MM.1S (cell line): ENCODE data around the gene MAP3K20.

Source experiments
- DNase-seq: peaks from one replicate; pipeline ENCODE4 v3.0.0-alpha.2; 2015
- H2AFZ ChIP-seq: fragments of 300-600 bp; sonication (generic); 2 replicates; pipeline ENCODE4 v1.6.0; 2016; ENCODE audit warnings: antibody characterized with exemption, low read length
- H3F3A ChIP-seq: fragments of 300-600 bp; sonication (generic); 2 replicates; pipeline ENCODE4 v1.6.1; 2016; ENCODE audit warnings: mild to moderate bottlenecking, antibody characterized with exemption, low read length, moderate library complexity, mixed read lengths; ENCODE audit not compliant: insufficient read depth
- H3K27ac ChIP-seq: fragments of 300-600 bp; sonication (generic); 2 replicates; pipeline ENCODE4 v1.5.1; 2016; ENCODE audit warnings: mild to moderate bottlenecking, low read length
- H3K27me3 ChIP-seq: fragments of 300-600 bp; sonication (generic); replicated peaks from 2 replicates; pipeline ENCODE4 v1.6.0; 2016; ENCODE audit warnings: low read length; ENCODE audit not compliant: insufficient read depth
- H3K36me3 ChIP-seq: fragments of 300-600 bp; sonication (generic); replicated peaks from 2 replicates; pipeline ENCODE4 v1.6.1; 2016; ENCODE audit warnings: mild to moderate bottlenecking, low read length, mixed read lengths; ENCODE audit not compliant: insufficient read depth
- H3K4me1 ChIP-seq: fragments of 300-600 bp; sonication (generic); 2 replicates; pipeline ENCODE4 v1.6.1; 2016; ENCODE audit warnings: low read length, mixed read lengths
- H3K4me2 ChIP-seq: fragments of 300-600 bp; sonication (generic); 2 replicates; pipeline ENCODE4 v1.6.0; 2016; ENCODE audit warnings: low read depth, low read length
- H3K4me3 ChIP-seq: fragments of 300-600 bp; sonication (generic); 2 replicates; pipeline ENCODE4 v1.5.1; 2016; ENCODE audit warnings: low read length, mixed read lengths
- H3K79me2 ChIP-seq: fragments of 300-600 bp; sonication (generic); 2 replicates; pipeline ENCODE4 v1.6.1; 2016; ENCODE audit warnings: mixed run types, low read length, mixed read lengths
- H3K9ac ChIP-seq: fragments of 300-600 bp; sonication (generic); 2 replicates; pipeline ENCODE4 v1.6.1; 2016; ENCODE audit warnings: low read length, mixed read lengths
- H3K9me2 ChIP-seq: fragments of 300-600 bp; sonication (generic); replicated peaks from 2 replicates; pipeline ENCODE4 v1.6.1; 2016; ENCODE audit warnings: mild to moderate bottlenecking, low read length, mixed read lengths; ENCODE audit not compliant: insufficient read depth
- H3K9me3 ChIP-seq: fragments of 300-600 bp; sonication (generic); replicated peaks from 2 replicates; pipeline ENCODE4 v1.6.1; 2016; ENCODE audit warnings: mild to moderate bottlenecking, low read length, mixed read lengths; ENCODE audit not compliant: insufficient read depth
- H4K20me1 ChIP-seq: fragments of 300-600 bp; sonication (generic); 2 replicates; pipeline ENCODE4 v1.6.1; 2016; ENCODE audit warnings: mild to moderate bottlenecking, low read length, moderate library complexity, mixed read lengths; ENCODE audit not compliant: insufficient read depth
- CTCF ChIP-seq: fragments of 300-600 bp; sonication (generic); IDR thresholded peaks from 2 replicates; pipeline ENCODE4 v1.5.1; 2016; ENCODE audit warnings: antibody characterized with exemption, low read length, mixed read lengths
- EZH2 ChIP-seq: fragments of 300-600 bp; sonication (generic); optimal IDR thresholded peaks from 2 replicates; pipeline ENCODE3; 2017; ENCODE audit warnings: low read depth, mild to moderate bottlenecking, antibody characterized with exemption, low read length, mixed read lengths
- EZH2phosphoT487 ChIP-seq: fragments of 300-600 bp; sonication (generic); IDR thresholded peaks from 2 replicates; pipeline ENCODE4 v1.6.1; 2018; ENCODE audit warnings: antibody characterized with exemption, low read length

The MAP3K20 gene

GRCh38 chr2:173028141-173028540 is 47.5 kb upstream of the MAP3K20 start:
- Histone ChIP-seq H3F3A (no peaks in the 10 kb centered on the region), H4K20me1 (no peaks in the 10 kb centered on the region), H3K27me3 (no peaks in the 10 kb centered on the region), H3K9ac (no peak overlapping the region), H3K4me3 (no peak overlapping the region), H3K27ac (no peak overlapping the region), H3K4me1 (0 out of 2 replicates have a peak, but pooled peaks cover 3% of the 10 kb centered on the region), H3K9me3 (no peaks in the 10 kb centered on the region), H3K9me2 (no peaks in the 10 kb centered on the region), H3K4me2 (no peak overlapping the region), H2AFZ (no peak overlapping the region), H3K36me3 (no peaks in the 10 kb centered on the region), H3K79me2 (no peaks in the 10 kb centered on the region)
- DNase-seq, result no peak
- no peak for TF ChIP-seq CTCF

- H3K9me3 ChIP-seq, result no peaks in the 10 kb centered on the region
- no peaks in the 10 kb centered on the region for H3F3A ChIP-seq
- no peak overlapping the region for H3K4me2 ChIP-seq
- H3K79me2 ChIP-seq, result no peaks in the 10 kb centered on the region
- no peak overlapping the region for H3K4me3 ChIP-seq
- no peak overlapping the region for H3K9ac ChIP-seq
- TF ChIP-seq EZH2phosphoT487, result no peak
- TF ChIP-seq EZH2, result no peak
- TF ChIP-seq CTCF, result no peak
- no peaks in the 10 kb centered on the region for H4K20me1 ChIP-seq
- H3K36me3 ChIP-seq, result no peaks in the 10 kb centered on the region
- no peaks in the 10 kb centered on the region for H3K27me3 ChIP-seq
- DNase-seq, result no peak
- H3K27ac ChIP-seq, result no peak overlapping the region
- no peak overlapping the region for H2AFZ ChIP-seq
- no peaks in the 10 kb centered on the region for H3K9me2 ChIP-seq
- H3K4me1 ChIP-seq, result 0 out of 2 replicates have a peak, but pooled peaks cover 3% of the 10 kb centered on the region
Observed at GRCh38 chr2:173028671-173029070, 47.0 kb upstream of the MAP3K20 start.

GRCh38 chr2:173030561-173031490 is 44.8 kb upstream of the MAP3K20 start:
- Histone ChIP-seq H3K4me2 (no peak overlapping the region), H3K4me1 (0 out of 2 replicates have a peak, but pooled peaks cover 3% of the 10 kb centered on the region), H4K20me1 (no peaks in the 10 kb centered on the region), H3F3A (no peaks in the 10 kb centered on the region), H3K79me2 (no peaks in the 10 kb centered on the region), H3K9ac (no peak overlapping the region), H3K36me3 (no peaks in the 10 kb centered on the region), H3K27me3 (no peaks in the 10 kb centered on the region), H2AFZ (no peak overlapping the region), H3K9me2 (no peaks in the 10 kb centered on the region), H3K4me3 (no peak overlapping the region), H3K9me3 (no peaks in the 10 kb centered on the region), H3K27ac (no peak overlapping the region)
- TF ChIP-seq CTCF (no peak), EZH2phosphoT487 (no peak), EZH2 (no peak)
- DNase-seq, result no peak
